Measurements from ENCODE around the gene CNTD1.
A peak's percentile ranks its signal among the peaks of the same experiment; 100 is the strongest.

Gene CNTD1

DNA sequence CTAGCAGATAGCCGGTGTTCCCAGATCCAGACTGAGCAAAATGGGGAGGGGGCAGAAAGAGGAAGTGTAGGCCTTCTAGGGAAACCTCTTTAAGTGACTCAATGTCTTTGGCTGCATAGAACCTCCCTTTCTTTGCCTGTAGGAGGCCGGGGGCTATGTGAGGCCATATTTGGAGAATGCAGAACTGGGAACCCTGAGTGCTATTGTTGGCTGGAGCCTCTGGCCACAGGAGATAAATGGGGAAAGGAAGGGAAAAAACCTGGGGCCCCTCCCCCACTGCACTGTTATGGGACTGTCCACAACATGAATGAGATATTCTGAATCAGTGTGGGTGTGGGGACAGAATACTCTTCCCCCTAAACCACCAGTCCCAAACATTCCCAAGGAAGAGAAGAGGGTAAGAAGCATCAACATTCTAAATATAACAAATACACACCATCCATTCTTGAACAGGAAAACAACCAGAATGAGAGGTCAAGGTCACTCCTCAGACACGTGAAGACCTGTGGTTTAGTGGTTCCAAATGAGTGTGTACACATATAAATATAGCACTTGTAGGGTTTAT, 23.0 kb upstream of the CNTD1 start:
- no peak for DNase-seq
- H3K27me3 ChIP-seq (ENCODE audit: insufficient read depth, low read length, poor library complexity) = no peaks in the 10 kb centered on the region
- H4K20me1 ChIP-seq (ENCODE audit: insufficient read depth, low read length) = no peaks in the 10 kb centered on the region
- H3K9me3 ChIP-seq (ENCODE audit: insufficient read depth, low read length, severe bottlenecking) = no peaks in the 10 kb centered on the region
- no peak for TF ChIP-seq EZH2 (IDR thresholded peaks at IDR 0.05; ENCODE audit: borderline replicate concordance, low read depth, low read length, severe bottlenecking)
- TF ChIP-seq, protein P1, sequence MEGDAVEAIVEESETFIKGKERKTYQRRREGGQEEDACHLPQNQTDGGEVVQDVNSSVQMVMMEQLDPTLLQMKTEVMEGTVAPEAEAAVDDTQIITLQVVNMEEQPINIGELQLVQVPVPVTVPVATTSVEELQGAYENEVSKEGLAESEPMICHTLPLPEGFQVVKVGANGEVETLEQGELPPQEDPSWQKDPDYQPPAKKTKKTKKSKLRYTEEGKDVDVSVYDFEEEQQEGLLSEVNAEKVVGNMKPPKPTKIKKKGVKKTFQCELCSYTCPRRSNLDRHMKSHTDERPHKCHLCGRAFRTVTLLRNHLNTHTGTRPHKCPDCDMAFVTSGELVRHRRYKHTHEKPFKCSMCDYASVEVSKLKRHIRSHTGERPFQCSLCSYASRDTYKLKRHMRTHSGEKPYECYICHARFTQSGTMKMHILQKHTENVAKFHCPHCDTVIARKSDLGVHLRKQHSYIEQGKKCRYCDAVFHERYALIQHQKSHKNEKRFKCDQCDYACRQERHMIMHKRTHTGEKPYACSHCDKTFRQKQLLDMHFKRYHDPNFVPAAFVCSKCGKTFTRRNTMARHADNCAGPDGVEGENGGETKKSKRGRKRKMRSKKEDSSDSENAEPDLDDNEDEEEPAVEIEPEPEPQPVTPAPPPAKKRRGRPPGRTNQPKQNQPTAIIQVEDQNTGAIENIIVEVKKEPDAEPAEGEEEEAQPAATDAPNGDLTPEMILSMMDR (IDR thresholded peaks at IDR 0.05; ENCODE audit: borderline replicate concordance, extremely low read depth, low read length, poor library complexity, severe bottlenecking) = no peak
- H3K9ac ChIP-seq (ENCODE audit: low read depth, low read length) = no peak overlapping the region
- no peak overlapping the region for H2AFZ ChIP-seq (ENCODE audit: low read depth, low read length)
- peaks cover 24% of the 10 kb centered on the region for H3K4me1 ChIP-seq (ENCODE audit: insufficient read depth, low read length)
- H3K27ac ChIP-seq (ENCODE audit: low read length) = no peak overlapping the region
- no peak for ATAC-seq (ENCODE audit: insufficient read depth, low read depth)
- H3K36me3 ChIP-seq (ENCODE audit: insufficient read depth, low read length) = peaks cover 52% of the 10 kb centered on the region
- no peak overlapping the region for H3K4me2 ChIP-seq (ENCODE audit: insufficient read depth, low read length)
- H3K79me2 ChIP-seq (ENCODE audit: insufficient read depth, low read length) = peaks cover 22% of the 10 kb centered on the region
- H3K4me3 ChIP-seq (ENCODE audit: low read depth in 1 of 2, low read length in 2 of 2) = no peak overlapping the region

DNA sequence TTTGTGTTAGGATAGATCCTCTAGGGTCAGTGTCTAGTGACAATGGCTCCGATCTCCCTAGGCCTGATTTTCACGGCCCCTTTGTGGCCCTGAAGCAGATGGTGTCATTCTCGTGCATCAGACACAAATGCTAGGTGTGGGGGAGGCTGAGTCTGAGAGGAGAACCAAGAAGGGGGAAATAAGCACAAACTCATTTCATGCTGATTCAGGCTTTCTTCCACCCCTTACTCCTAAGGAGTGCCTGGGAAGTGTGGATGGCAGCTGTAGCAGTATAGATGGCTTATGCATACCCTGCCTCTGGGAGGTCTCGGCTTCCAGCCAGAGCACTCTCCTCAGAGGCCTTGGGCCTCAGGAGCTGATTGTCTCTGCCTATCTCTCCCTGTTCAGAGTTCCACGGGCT, 20.1 kb upstream of the CNTD1 start:
- Histone ChIP-seq H3K4me1 (ENCODE audit: insufficient read depth, low read length) (peaks cover 14% of the 10 kb centered on the region), H3K27me3 (ENCODE audit: insufficient read depth, low read length, poor library complexity) (no peaks in the 10 kb centered on the region), H2AFZ (ENCODE audit: low read depth, low read length) (no peak overlapping the region), H3K9me3 (ENCODE audit: insufficient read depth, low read length, severe bottlenecking) (no peaks in the 10 kb centered on the region), H3K79me2 (ENCODE audit: insufficient read depth, low read length) (peaks cover 12% of the 10 kb centered on the region), H3K27ac (ENCODE audit: low read length) (no peak overlapping the region), H3K36me3 (ENCODE audit: insufficient read depth, low read length) (peaks cover 56% of the 10 kb centered on the region), H3K4me2 (ENCODE audit: insufficient read depth, low read length) (no peak overlapping the region), H3K4me3 (ENCODE audit: low read depth in 1 of 2, low read length in 2 of 2) (no peak overlapping the region), H3K9ac (ENCODE audit: low read depth, low read length) (no peak overlapping the region), H4K20me1 (ENCODE audit: insufficient read depth, low read length) (no peaks in the 10 kb centered on the region)
- no peak for TF ChIP-seq EZH2 (IDR thresholded peaks at IDR 0.05; ENCODE audit: borderline replicate concordance, low read depth, low read length, severe bottlenecking)
- TF ChIP-seq, protein P1 (IDR thresholded peaks at IDR 0.05; ENCODE audit: borderline replicate concordance, extremely low read depth, low read length, poor library complexity, severe bottlenecking) = no peak
- DNase-seq (no peak), ATAC-seq (ENCODE audit: insufficient read depth, low read depth) (no peak)

DNA sequence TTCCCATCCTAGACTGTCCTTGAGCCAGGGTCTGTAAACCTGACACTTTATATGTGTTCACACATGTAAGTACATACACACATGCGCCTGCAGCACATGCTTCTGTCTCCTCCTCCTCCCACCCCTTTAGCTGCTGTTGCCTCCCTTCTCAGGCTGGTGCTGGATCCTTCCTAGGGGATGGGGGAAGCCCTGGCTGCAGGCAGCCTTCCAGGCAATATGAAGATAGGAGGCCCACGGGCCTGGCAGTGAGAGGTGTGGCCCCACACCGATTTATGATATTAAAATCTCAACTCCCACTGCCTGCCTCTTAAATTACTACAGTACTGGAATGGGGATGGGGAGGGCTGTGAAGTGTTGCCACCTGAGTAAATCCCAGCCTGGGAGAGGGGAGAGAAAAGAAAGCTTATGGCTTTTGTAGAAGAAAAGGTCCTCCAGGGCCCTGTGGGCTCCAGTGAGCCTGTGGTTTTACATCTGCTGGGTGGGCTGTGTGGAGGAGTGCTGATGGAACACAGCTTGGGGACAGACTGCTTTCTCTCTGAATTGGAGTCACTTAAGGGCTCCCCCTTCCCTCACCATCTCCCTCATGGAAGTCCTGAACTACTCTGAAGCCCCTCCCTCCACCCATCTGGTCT, 19.2 kb upstream of the CNTD1 start:
- Histone ChIP-seq H3K27me3 (ENCODE audit: insufficient read depth, low read length, poor library complexity) (no peaks in the 10 kb centered on the region), H3K36me3 (ENCODE audit: insufficient read depth, low read length) (peaks cover 56% of the 10 kb centered on the region), H3K4me3 (ENCODE audit: low read depth in 1 of 2, low read length in 2 of 2) (no peak overlapping the region), H3K4me1 (ENCODE audit: insufficient read depth, low read length) (peaks cover 6% of the 10 kb centered on the region), H3K79me2 (ENCODE audit: insufficient read depth, low read length) (peaks cover 4% of the 10 kb centered on the region), H3K27ac (ENCODE audit: low read length) (no peak overlapping the region), H3K9me3 (ENCODE audit: insufficient read depth, low read length, severe bottlenecking) (no peaks in the 10 kb centered on the region), H2AFZ (ENCODE audit: low read depth, low read length) (no peak overlapping the region), H3K9ac (ENCODE audit: low read depth, low read length) (no peak overlapping the region), H4K20me1 (ENCODE audit: insufficient read depth, low read length) (no peaks in the 10 kb centered on the region), H3K4me2 (ENCODE audit: insufficient read depth, low read length) (no peak overlapping the region)
- DNase-seq (no peak), ATAC-seq (ENCODE audit: insufficient read depth, low read depth) (peak; percentile 30; the same call in 1 of the 3 replicates)
- TF ChIP-seq, protein P1 (IDR thresholded peaks at IDR 0.05; ENCODE audit: borderline replicate concordance, extremely low read depth, low read length, poor library complexity, severe bottlenecking) = no peak
- no peak for TF ChIP-seq EZH2 (IDR thresholded peaks at IDR 0.05; ENCODE audit: borderline replicate concordance, low read depth, low read length, severe bottlenecking)
